ENCODE data around the gene SETBP1. TPM values are rescaled to one million over a fixed set of nuclear protein-coding genes. Genes with fewer than 3 reads are reported as not detected.

SETBP1 gene
- total and polyA plus RNA-seq, 2 of the 4 experiments (the other 2 are of a cell fraction) = 0.19 to 0.36 TPM

DNA sequence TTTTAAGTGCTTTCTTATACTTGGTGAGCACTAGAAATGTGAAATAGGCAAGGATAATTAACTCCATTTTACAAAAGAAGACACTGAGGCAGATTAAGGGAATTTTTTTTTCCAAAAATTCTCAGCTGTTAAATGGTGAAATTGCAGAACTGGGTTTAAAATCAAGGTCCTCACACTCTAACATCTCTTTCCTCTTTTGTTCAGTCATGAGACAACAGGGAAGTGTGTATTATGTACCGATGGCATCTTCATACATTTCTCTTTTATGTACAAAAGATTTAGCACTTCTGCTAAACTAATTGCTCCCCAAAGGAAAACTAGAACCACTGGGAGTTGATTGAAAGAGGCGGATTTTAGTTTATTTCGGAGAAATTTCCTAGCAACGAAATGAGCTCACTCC, 203.0 kb downstream of the SETBP1 start:
- H2AK5ac ChIP-seq (ENCODE audit: low read depth, low read length) = no peak overlapping the region
- CTCF ChIA-PET = no interaction called here
- H2BK20ac ChIP-seq (ENCODE audit: low read depth, low read length) = no peak overlapping the region
- no peak overlapping the region for H3K18ac ChIP-seq (ENCODE audit: low read depth, low read length)
- POLR2A ChIA-PET (ENCODE audit: unreplicated experiment) = no interaction called here
- no peak overlapping the region for H2BK120ac ChIP-seq (ENCODE audit: low read depth, low read length)
- dilution Hi-C loops (cut with HindIII; ENCODE audit: low sequenced_read_pairs, unreplicated experiment) (no loop called here), intact Hi-C loops (cut with micrococcal nuclease) (no loop called here), in situ Hi-C loops (cut with MboI; ENCODE audit: low sequenced_read_pairs) (loop anchor here (25.0 kb wide), 1 partner anchor 746 kb away; no protein-coding TSS in a partner anchor)
- no peak overlapping the region for H4K8ac ChIP-seq (ENCODE audit: low read depth in 2 of 2, low read length in 2 of 2)
- no peak overlapping the region for H3K9ac ChIP-seq (ENCODE audit: low read depth, low read length)
- no peak overlapping the region for H3K14ac ChIP-seq (replicated peaks; ENCODE audit: low read depth, low read length)
- H2AK9ac ChIP-seq (replicated peaks; ENCODE audit: low read depth, low read length, poor library complexity) = no peak overlapping the region
- WGBS, 2 experiments (ENCODE audit: extremely low coverage in 2 of 2, insufficient read length in 1 of 2) = no CpG with 5 or more reads among the region's 4 CpGs
- no TSS peak for BruUV-seq (replicated peaks)
- H4K20me1 ChIP-seq (ENCODE audit: insufficient read depth, low read length) = no peaks in the 10 kb centered on the region
- no peak overlapping the region for H3K4me3 ChIP-seq (ENCODE audit: insufficient read depth, low read depth, low read length)
- no peak overlapping the region for H2BK5ac ChIP-seq (ENCODE audit: low read depth, low read length, poor library complexity, severe bottlenecking)
- no peaks in the 10 kb centered on the region for H3K79me1 ChIP-seq (ENCODE audit: low read depth in 1 of 2, low read length in 2 of 2)
- H3K4ac ChIP-seq (ENCODE audit: low read depth, low read length) = no peak overlapping the region
- H3K36me3 ChIP-seq (ENCODE audit: control insufficient read depth, insufficient read depth, low read length) = no peaks in the 10 kb centered on the region
- no peaks in the 10 kb centered on the region; the same call in 1 of the 2 replicates for H3K27me3 ChIP-seq (ENCODE audit: control insufficient read depth, insufficient read depth, low read length)
- no peak overlapping the region for H3K56ac ChIP-seq (ENCODE audit: extremely low read depth, insufficient read depth, low read length)
- no peaks in the 10 kb centered on the region for H3K9me3 ChIP-seq (ENCODE audit: control insufficient read depth, insufficient read depth, low read length)
- H2AFZ ChIP-seq (replicated peaks; ENCODE audit: low read length, poor library complexity) = no peak overlapping the region
- no peak overlapping the region for H3K27ac ChIP-seq (ENCODE audit: insufficient read depth, low read length)
- no peak overlapping the region for H3K23ac ChIP-seq (ENCODE audit: low read depth, low read length)
- no peak overlapping the region for H4K5ac ChIP-seq (ENCODE audit: low read depth, low read length)
- no peak for ATAC-seq (ENCODE audit: low read depth)
- no peak for DNase-seq
- no peak for TF ChIP-seq SMC3 (IDR thresholded peaks at IDR 0.05; ENCODE audit: low read depth, low read length)
- TF ChIP-seq MXI1 (IDR thresholded peaks at IDR 0.05; ENCODE audit: borderline replicate concordance, low read depth, low read length) = no peak
- no peak for TF ChIP-seq MAFK (IDR thresholded peaks at IDR 0.05; ENCODE audit: low read depth, low read length)
- TF ChIP-seq RAD21 (IDR thresholded peaks at IDR 0.05; ENCODE audit: low read length) = no peak
- no peak for TF ChIP-seq MAZ (IDR thresholded peaks at IDR 0.05; ENCODE audit: borderline replicate concordance, low read depth, low read length)
- TF ChIP-seq RCOR1 (IDR thresholded peaks at IDR 0.05; ENCODE audit: insufficient replicate concordance, low read length) = no peak
- no peak for TF ChIP-seq CHD1 (IDR thresholded peaks at IDR 0.05; ENCODE audit: low read depth, low read length)
- no peak for TF ChIP-seq RFX5 (IDR thresholded peaks at IDR 0.05; ENCODE audit: low read depth, low read length)
- TF ChIP-seq, protein P1, sequence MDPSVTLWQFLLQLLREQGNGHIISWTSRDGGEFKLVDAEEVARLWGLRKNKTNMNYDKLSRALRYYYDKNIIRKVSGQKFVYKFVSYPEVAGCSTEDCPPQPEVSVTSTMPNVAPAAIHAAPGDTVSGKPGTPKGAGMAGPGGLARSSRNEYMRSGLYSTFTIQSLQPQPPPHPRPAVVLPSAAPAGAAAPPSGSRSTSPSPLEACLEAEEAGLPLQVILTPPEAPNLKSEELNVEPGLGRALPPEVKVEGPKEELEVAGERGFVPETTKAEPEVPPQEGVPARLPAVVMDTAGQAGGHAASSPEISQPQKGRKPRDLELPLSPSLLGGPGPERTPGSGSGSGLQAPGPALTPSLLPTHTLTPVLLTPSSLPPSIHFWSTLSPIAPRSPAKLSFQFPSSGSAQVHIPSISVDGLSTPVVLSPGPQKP (IDR thresholded peaks at IDR 0.05; ENCODE audit: borderline replicate concordance, low read depth, low read length) = no peak
- no peak for TF ChIP-seq BHLHE40 (IDR thresholded peaks at IDR 0.05; ENCODE audit: low read depth, low read length)
- TF ChIP-seq FOS (IDR thresholded peaks at IDR 0.05; ENCODE audit: low read depth, low read length) = no peak
- TF ChIP-seq, protein P2, sequence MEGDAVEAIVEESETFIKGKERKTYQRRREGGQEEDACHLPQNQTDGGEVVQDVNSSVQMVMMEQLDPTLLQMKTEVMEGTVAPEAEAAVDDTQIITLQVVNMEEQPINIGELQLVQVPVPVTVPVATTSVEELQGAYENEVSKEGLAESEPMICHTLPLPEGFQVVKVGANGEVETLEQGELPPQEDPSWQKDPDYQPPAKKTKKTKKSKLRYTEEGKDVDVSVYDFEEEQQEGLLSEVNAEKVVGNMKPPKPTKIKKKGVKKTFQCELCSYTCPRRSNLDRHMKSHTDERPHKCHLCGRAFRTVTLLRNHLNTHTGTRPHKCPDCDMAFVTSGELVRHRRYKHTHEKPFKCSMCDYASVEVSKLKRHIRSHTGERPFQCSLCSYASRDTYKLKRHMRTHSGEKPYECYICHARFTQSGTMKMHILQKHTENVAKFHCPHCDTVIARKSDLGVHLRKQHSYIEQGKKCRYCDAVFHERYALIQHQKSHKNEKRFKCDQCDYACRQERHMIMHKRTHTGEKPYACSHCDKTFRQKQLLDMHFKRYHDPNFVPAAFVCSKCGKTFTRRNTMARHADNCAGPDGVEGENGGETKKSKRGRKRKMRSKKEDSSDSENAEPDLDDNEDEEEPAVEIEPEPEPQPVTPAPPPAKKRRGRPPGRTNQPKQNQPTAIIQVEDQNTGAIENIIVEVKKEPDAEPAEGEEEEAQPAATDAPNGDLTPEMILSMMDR (conservative IDR thresholded peaks at IDR 0.05; ENCODE audit: low read depth, low read length) = no peak
- TF ChIP-seq NFE2L2 (IDR thresholded peaks at IDR 0.05; ENCODE audit: low read depth, low read length) = no peak
- TF ChIP-seq, protein P3, sequence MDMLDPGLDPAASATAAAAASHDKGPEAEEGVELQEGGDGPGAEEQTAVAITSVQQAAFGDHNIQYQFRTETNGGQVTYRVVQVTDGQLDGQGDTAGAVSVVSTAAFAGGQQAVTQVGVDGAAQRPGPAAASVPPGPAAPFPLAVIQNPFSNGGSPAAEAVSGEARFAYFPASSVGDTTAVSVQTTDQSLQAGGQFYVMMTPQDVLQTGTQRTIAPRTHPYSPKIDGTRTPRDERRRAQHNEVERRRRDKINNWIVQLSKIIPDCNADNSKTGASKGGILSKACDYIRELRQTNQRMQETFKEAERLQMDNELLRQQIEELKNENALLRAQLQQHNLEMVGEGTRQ (IDR thresholded peaks at IDR 0.05; ENCODE audit: low read depth, low read length) = no peak
- H3K4me2 ChIP-seq (ENCODE audit: low read depth, low read length) = no peak overlapping the region
- H3K9me1 ChIP-seq (ENCODE audit: insufficient read depth, low read length) = no peaks in the 10 kb centered on the region
- H3K4me1 ChIP-seq (ENCODE audit: control insufficient read depth, insufficient read depth, low read length) = no peaks in the 10 kb centered on the region
- no peak overlapping the region for H2BK15ac ChIP-seq (ENCODE audit: low read depth, low read length)
- H4K91ac ChIP-seq (ENCODE audit: insufficient read depth, low read depth, low read length) = no peak overlapping the region

Measured in IMR-90 (cell line).